ENCODE results near the gene PSMC5.
A peak's percentile ranks its signal among the peaks of the same experiment; 100 is the strongest.

PSMC5 gene

DNA sequence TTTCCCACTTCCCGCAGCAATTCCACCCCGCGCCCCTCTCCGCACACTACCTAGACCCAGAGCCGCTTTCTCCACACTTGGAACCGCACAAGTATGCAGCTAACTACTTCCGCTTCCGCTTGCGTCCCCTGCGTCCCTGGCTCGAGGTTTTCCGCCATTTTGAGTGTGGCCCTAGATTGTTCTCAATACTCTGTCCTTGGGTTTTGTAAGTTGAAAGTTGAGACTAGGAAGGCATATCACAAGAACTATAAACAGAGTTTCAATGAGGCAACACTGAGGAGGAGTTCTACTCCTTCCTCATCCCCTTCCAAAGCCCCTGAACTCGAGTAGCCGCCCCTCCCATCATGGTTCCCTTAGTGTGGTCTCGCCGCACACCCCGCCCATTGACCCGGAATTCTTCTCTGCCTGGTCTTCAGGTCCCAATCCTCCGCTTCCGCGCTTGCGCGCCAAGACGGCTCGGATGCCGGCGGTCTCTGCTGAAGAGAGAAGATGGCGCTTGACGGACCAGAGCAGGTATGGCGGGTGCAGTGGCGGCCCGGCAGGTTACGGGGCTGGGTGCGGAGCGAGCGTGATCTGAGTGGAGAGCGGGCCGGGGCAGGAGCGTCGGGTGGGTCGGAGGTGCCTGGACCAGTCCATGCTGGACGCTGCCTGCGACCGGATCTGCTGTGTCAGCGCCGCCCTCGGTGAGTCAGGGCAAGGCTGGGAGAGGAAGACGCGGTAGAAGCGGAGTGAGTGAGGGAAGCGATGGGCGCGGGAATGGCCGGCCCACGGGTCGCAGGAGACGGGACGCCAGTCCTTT is at the start of gene PSMC5, which contains the start of gene FTSJ3:
Gene PSMC5 (plus strand): TSS at position 430 of the 799 bp plus-strand sequence. CDS start 60 bp downstream, at position 490.
Gene FTSJ3 (minus strand): TSS at position 662 of the 799 bp plus-strand sequence. CDS start 761 bp downstream, outside the sequence.
- no peaks in the 10 kb centered on the region for H3K9me3 ChIP-seq (ENCODE audit: control insufficient read depth in 2 of 2, low read length in 2 of 2)
- H3K4me1 ChIP-seq (ENCODE audit: control insufficient read depth in 2 of 2, insufficient read depth in 2 of 2, low read length in 2 of 2): peaks cover 18 to 22% of the 10 kb centered on the region in 2 donors
- H3K4me3 ChIP-seq (ENCODE audit: low read length in 2 of 2): peak within 1 kb of the TSS; percentile 91 to 98
- peak within 1 kb of the TSS; percentile 88 to 92 for H3K27ac ChIP-seq (ENCODE audit: low read depth in 2 of 2, low read length in 2 of 2)
- H3K36me3 ChIP-seq (ENCODE audit: control insufficient read depth in 2 of 2, insufficient read depth in 2 of 2, low read length in 2 of 2): peaks cover 56 to 64% of the 10 kb centered on the region in 2 donors
- H3K9ac ChIP-seq (ENCODE audit: low read depth in 1 of 2, low read length in 2 of 2): peak within 1 kb of the TSS; percentile 82 to 90
- no peaks in the 10 kb centered on the region for H3K27me3 ChIP-seq (ENCODE audit: control insufficient read depth in 2 of 2, insufficient read depth in 2 of 2, low read length in 2 of 2)

DNA sequence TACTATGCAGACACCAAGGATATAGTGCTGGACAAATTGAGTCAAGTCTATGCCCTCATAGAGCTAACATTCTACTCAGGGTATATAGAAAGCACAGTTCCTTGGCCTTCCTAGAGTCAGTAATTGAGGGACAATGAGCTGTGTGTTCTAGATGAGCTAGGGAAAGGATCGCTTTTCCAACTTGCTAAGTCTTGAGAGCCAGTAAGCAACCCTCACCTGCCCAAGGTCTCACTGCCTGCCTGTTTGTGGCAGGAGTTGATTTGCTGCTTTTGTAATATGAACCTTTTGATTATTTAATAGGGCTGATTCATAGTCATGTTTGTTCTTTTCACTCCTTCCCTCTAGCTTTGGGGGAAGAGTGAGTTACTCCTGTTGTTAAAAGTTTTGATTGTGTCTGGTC is 46.7 kb upstream of the PSMC5 start:
- Histone ChIP-seq H3K4me1 (ENCODE audit: control insufficient read depth in 2 of 2, insufficient read depth in 2 of 2, low read length in 2 of 2) (peaks cover under 1 to 8% of the 10 kb centered on the region in 2 donors), H3K9me3 (ENCODE audit: control insufficient read depth in 2 of 2, low read length in 2 of 2) (no peaks in the 10 kb centered on the region), H3K9ac (ENCODE audit: low read depth in 1 of 2, low read length in 2 of 2) (no peak overlapping the region), H3K36me3 (ENCODE audit: control insufficient read depth in 2 of 2, insufficient read depth in 2 of 2, low read length in 2 of 2) (peaks cover 8 to 11% of the 10 kb centered on the region in 2 donors), H3K27me3 (ENCODE audit: control insufficient read depth in 2 of 2, insufficient read depth in 2 of 2, low read length in 2 of 2) (no peaks in the 10 kb centered on the region), H3K4me3 (ENCODE audit: low read length in 2 of 2) (no peak overlapping the region), H3K27ac (ENCODE audit: low read depth in 2 of 2, low read length in 2 of 2) (no peak overlapping the region)

GRCh38 chr17:63780928-63781327 is 46.3 kb upstream of the PSMC5 start:
- Histone ChIP-seq H3K4me1 (ENCODE audit: control insufficient read depth in 2 of 2, insufficient read depth in 2 of 2, low read length in 2 of 2) (peaks cover 0 to 6% of the 10 kb centered on the region in 2 donors), H3K27ac (ENCODE audit: low read depth in 2 of 2, low read length in 2 of 2) (no peak overlapping the region)

DNA sequence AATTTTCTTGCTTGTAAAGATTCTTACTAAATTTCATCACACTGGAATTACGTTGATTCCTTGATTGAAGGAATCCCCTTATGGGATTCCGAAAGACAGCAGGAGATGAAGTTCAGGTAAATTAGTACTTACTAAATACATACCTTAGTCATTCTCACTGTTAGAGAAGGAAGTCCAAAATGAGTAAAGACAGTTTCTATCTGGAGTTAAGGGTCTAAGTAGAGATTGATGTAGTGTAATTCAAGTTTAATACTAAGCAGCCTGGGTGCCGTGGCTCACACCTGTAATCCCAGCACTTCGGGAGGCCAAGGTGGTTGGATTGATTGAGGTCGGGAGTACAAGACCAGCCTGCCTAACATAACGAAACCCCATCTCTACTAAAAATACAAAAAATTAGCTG is 43.7 kb upstream of the PSMC5 start:
- peaks cover 12 to 22% of the 10 kb centered on the region in 2 donors for H3K36me3 ChIP-seq (ENCODE audit: control insufficient read depth in 2 of 2, insufficient read depth in 2 of 2, low read length in 2 of 2)
- H3K4me3 ChIP-seq (ENCODE audit: low read length in 2 of 2): no peak overlapping the region
- no peaks in the 10 kb centered on the region for H3K27me3 ChIP-seq (ENCODE audit: control insufficient read depth in 2 of 2, insufficient read depth in 2 of 2, low read length in 2 of 2)
- no peak overlapping the region for H3K27ac ChIP-seq (ENCODE audit: low read depth in 2 of 2, low read length in 2 of 2)
- no peaks in the 10 kb centered on the region for H3K9me3 ChIP-seq (ENCODE audit: control insufficient read depth in 2 of 2, low read length in 2 of 2)
- H3K9ac ChIP-seq (ENCODE audit: low read depth in 1 of 2, low read length in 2 of 2): no peak overlapping the region
- H3K4me1 ChIP-seq (ENCODE audit: control insufficient read depth in 2 of 2, insufficient read depth in 2 of 2, low read length in 2 of 2): peaks cover 0 to 6% of the 10 kb centered on the region in 2 donors

More at GRCh38 chr17:63780928-63781327, 46.3 kb upstream of the PSMC5 start:
- Histone ChIP-seq H3K9ac (ENCODE audit: low read depth in 1 of 2, low read length in 2 of 2) (no peak overlapping the region), H3K27me3 (ENCODE audit: control insufficient read depth in 2 of 2, insufficient read depth in 2 of 2, low read length in 2 of 2) (no peaks in the 10 kb centered on the region), H3K4me3 (ENCODE audit: low read length in 2 of 2) (no peak overlapping the region), H3K36me3 (ENCODE audit: control insufficient read depth in 2 of 2, insufficient read depth in 2 of 2, low read length in 2 of 2) (peaks cover 8 to 11% of the 10 kb centered on the region in 2 donors), H3K9me3 (ENCODE audit: control insufficient read depth in 2 of 2, low read length in 2 of 2) (no peaks in the 10 kb centered on the region)

GRCh38 chr17:63785556-63785955 is 41.7 kb upstream of the PSMC5 start:
- Histone ChIP-seq H3K9ac (ENCODE audit: low read depth in 1 of 2, low read length in 2 of 2) (no peak overlapping the region), H3K27me3 (ENCODE audit: control insufficient read depth in 2 of 2, insufficient read depth in 2 of 2, low read length in 2 of 2) (no peaks in the 10 kb centered on the region), H3K4me1 (ENCODE audit: control insufficient read depth in 2 of 2, insufficient read depth in 2 of 2, low read length in 2 of 2) (peaks cover 0 to 2% of the 10 kb centered on the region in 2 donors), H3K27ac (ENCODE audit: low read depth in 2 of 2, low read length in 2 of 2) (no peak overlapping the region), H3K9me3 (ENCODE audit: control insufficient read depth in 2 of 2, low read length in 2 of 2) (no peaks in the 10 kb centered on the region), H3K36me3 (ENCODE audit: control insufficient read depth in 2 of 2, insufficient read depth in 2 of 2, low read length in 2 of 2) (peaks cover 21 to 32% of the 10 kb centered on the region in 2 donors), H3K4me3 (ENCODE audit: low read length in 2 of 2) (no peak overlapping the region)

GRCh38 chr17:63786117-63786516 is 41.1 kb upstream of the PSMC5 start:
- Histone ChIP-seq H3K27ac (ENCODE audit: low read depth in 2 of 2, low read length in 2 of 2) (no peak overlapping the region), H3K27me3 (ENCODE audit: control insufficient read depth in 2 of 2, insufficient read depth in 2 of 2, low read length in 2 of 2) (no peaks in the 10 kb centered on the region), H3K4me3 (ENCODE audit: low read length in 2 of 2) (no peak overlapping the region), H3K9ac (ENCODE audit: low read depth in 1 of 2, low read length in 2 of 2) (no peak overlapping the region), H3K4me1 (ENCODE audit: control insufficient read depth in 2 of 2, insufficient read depth in 2 of 2, low read length in 2 of 2) (no peaks in the 10 kb centered on the region), H3K9me3 (ENCODE audit: control insufficient read depth in 2 of 2, low read length in 2 of 2) (no peaks in the 10 kb centered on the region), H3K36me3 (ENCODE audit: control insufficient read depth in 2 of 2, insufficient read depth in 2 of 2, low read length in 2 of 2) (peaks cover 21 to 34% of the 10 kb centered on the region in 2 donors)

DNA sequence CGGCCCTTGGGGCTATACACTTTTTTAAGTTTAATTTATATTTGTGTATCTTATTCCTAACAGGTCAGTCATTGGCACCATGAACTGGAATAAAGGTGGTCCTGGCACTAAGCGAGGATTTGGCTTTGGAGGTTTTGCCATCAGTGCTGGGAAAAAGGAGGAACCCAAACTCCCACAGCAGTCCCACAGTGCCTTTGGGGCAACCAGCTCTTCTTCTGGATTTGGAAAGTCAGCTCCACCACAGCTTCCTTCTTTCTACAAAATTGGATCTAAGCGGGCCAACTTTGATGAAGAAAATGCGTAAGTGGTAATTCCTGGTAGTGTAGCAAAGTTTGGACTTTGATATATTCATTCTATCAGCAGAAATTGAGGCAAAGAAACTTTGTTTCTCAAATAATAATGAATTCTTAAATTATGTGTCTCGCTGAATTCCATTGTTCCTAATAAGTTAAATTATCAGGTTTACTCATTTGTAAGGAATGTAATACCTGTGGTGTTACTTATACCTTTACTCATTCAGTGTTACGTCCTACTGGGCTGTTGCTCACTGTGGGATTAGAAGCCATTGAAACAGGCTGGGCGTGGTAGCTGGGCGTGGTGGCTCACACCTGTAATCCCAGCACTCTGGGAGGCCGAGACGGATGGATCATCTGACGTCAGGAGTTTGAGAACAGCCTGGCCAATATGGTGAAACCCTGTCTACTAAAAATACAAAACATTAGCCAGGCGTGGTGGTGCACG is 40.1 kb upstream of the PSMC5 start:
- no peaks in the 10 kb centered on the region for H3K27me3 ChIP-seq (ENCODE audit: control insufficient read depth in 2 of 2, insufficient read depth in 2 of 2, low read length in 2 of 2)
- no peak overlapping the region for H3K27ac ChIP-seq (ENCODE audit: low read depth in 2 of 2, low read length in 2 of 2)
- no peaks in the 10 kb centered on the region for H3K4me1 ChIP-seq (ENCODE audit: control insufficient read depth in 2 of 2, insufficient read depth in 2 of 2, low read length in 2 of 2)
- no peaks in the 10 kb centered on the region for H3K9me3 ChIP-seq (ENCODE audit: control insufficient read depth in 2 of 2, low read length in 2 of 2)
- H3K36me3 ChIP-seq (ENCODE audit: control insufficient read depth in 2 of 2, insufficient read depth in 2 of 2, low read length in 2 of 2): peaks cover 25 to 38% of the 10 kb centered on the region in 2 donors
- no peak overlapping the region for H3K4me3 ChIP-seq (ENCODE audit: low read length in 2 of 2)
- H3K9ac ChIP-seq (ENCODE audit: low read depth in 1 of 2, low read length in 2 of 2): no peak overlapping the region

DNA sequence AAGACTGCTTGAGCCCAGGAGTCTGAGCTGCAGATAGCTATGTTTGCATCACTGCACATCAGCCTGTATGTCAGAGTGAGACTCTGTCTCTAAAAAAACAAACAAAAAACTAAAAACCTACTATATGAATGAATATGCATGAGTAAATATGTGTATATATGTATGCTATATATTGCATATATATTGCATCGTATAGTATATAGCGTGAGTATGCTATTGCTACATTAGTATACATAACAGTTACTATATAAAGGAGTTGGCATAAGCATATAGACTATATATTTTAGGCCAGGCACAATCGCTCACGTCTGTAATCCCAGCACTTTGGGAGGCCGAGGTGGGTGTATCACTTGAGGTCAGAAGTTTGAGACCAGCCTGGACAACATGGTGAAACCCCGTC is 37.2 kb upstream of the PSMC5 start:
- Histone ChIP-seq H3K27me3 (ENCODE audit: control insufficient read depth in 2 of 2, insufficient read depth in 2 of 2, low read length in 2 of 2) (no peaks in the 10 kb centered on the region), H3K27ac (ENCODE audit: low read depth in 2 of 2, low read length in 2 of 2) (no peak overlapping the region), H3K4me1 (ENCODE audit: control insufficient read depth in 2 of 2, insufficient read depth in 2 of 2, low read length in 2 of 2) (no peaks in the 10 kb centered on the region), H3K9me3 (ENCODE audit: control insufficient read depth in 2 of 2, low read length in 2 of 2) (no peaks in the 10 kb centered on the region), H3K9ac (ENCODE audit: low read depth in 1 of 2, low read length in 2 of 2) (no peak overlapping the region), H3K4me3 (ENCODE audit: low read length in 2 of 2) (no peak overlapping the region), H3K36me3 (ENCODE audit: control insufficient read depth in 2 of 2, insufficient read depth in 2 of 2, low read length in 2 of 2) (peaks cover 45 to 60% of the 10 kb centered on the region in 2 donors)

DNA sequence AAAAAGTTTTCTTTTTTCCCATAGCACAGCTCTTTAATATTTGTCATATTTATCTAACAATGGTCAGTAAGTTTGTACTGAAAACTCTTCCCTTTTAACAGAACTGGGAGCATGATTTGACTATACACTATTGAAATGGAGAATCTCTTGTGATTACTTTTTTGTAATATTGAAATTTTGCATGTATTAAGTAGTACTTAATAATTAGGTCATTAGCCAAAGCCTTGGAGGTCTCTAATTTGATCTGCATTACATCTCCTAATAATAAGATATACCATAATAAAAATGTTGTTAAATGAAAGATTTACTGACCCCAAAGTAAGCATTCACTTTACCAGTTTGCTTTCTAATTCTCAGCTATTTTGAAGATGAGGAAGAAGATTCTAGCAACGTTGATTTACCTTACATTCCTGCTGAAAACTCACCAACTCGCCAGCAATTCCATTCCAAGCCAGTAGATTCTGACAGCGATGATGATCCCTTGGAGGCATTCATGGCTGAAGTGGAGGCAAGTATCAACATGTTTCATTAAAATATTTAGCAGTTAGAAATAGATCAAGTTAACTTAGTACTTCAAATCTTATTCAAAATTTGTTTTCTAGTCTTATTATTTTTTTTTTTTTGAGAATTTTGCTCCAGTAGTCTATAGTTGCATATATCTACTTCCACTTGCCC is 35.0 kb upstream of the PSMC5 start:
- Histone ChIP-seq H3K4me1 (ENCODE audit: control insufficient read depth in 2 of 2, insufficient read depth in 2 of 2, low read length in 2 of 2) (no peaks in the 10 kb centered on the region), H3K4me3 (ENCODE audit: low read length in 2 of 2) (no peak overlapping the region), H3K9me3 (ENCODE audit: control insufficient read depth in 2 of 2, low read length in 2 of 2) (no peaks in the 10 kb centered on the region), H3K27me3 (ENCODE audit: control insufficient read depth in 2 of 2, insufficient read depth in 2 of 2, low read length in 2 of 2) (no peaks in the 10 kb centered on the region), H3K27ac (ENCODE audit: low read depth in 2 of 2, low read length in 2 of 2) (no peak overlapping the region), H3K36me3 (ENCODE audit: control insufficient read depth in 2 of 2, insufficient read depth in 2 of 2, low read length in 2 of 2) (peaks cover 55 to 76% of the 10 kb centered on the region in 2 donors), H3K9ac (ENCODE audit: low read depth in 1 of 2, low read length in 2 of 2) (no peak overlapping the region)
